ENCODE results near the gene CCR6.

CCR6 gene

GRCh38 chr6:167119670-167120582, 3.0 kb upstream of the CCR6 start:
- no peak for DNase-seq (ENCODE audit: low read depth in 2 of 3, low spot score in 2 of 3)

GRCh38 chr6:167120583-167120903, 2.4 kb upstream of the CCR6 start:
- DNase-seq (ENCODE audit: low read depth in 2 of 3, low spot score in 2 of 3) = no peak

GRCh38 chr6:167121335-167121841, 1.5 kb upstream of the CCR6 start:
- no peak for DNase-seq (ENCODE audit: low read depth in 2 of 3, low spot score in 2 of 3)

GRCh38 chr6:167122041-167122826, 662 bp upstream of the CCR6 start:
- no peak for DNase-seq (ENCODE audit: low read depth in 2 of 3, low spot score in 2 of 3)

- no peak for DNase-seq (ENCODE audit: low read depth in 2 of 3, low spot score in 2 of 3)
Observed at GRCh38 chr6:167124753-167125152, 1.9 kb downstream of the CCR6 start.

- DNase-seq (ENCODE audit: low read depth in 2 of 3, low spot score in 2 of 3) = no peak
Observed at GRCh38 chr6:167125410-167125809, 2.5 kb downstream of the CCR6 start.

- no peak for DNase-seq (ENCODE audit: low read depth in 2 of 3, low spot score in 2 of 3)
Observed at GRCh38 chr6:167125855-167126349, 3.0 kb downstream of the CCR6 start.

- no peak for DNase-seq (ENCODE audit: low read depth in 2 of 3, low spot score in 2 of 3)
Observed at GRCh38 chr6:167127785-167128531, 5.1 kb downstream of the CCR6 start.

GRCh38 chr6:167129159-167129558, 6.3 kb downstream of the CCR6 start:
- DNase-seq (ENCODE audit: low read depth in 2 of 3, low spot score in 2 of 3) = no peak

- DNase-seq (ENCODE audit: low read depth in 2 of 3, low spot score in 2 of 3) = no peak
Observed at GRCh38 chr6:167129562-167129961, 6.7 kb downstream of the CCR6 start.

GRCh38 chr6:167130008-167130677, 7.2 kb downstream of the CCR6 start:
- no peak for DNase-seq (ENCODE audit: low read depth in 2 of 3, low spot score in 2 of 3)

- DNase-seq (ENCODE audit: low read depth in 2 of 3, low spot score in 2 of 3) = no peak
Observed at GRCh38 chr6:167130712-167131684, 8.1 kb downstream of the CCR6 start.

- no peak for DNase-seq (ENCODE audit: low read depth in 2 of 3, low spot score in 2 of 3)
Observed at GRCh38 chr6:167134448-167135328, 11.8 kb downstream of the CCR6 start.

GRCh38 chr6:167136376-167136775, 13.5 kb downstream of the CCR6 start:
- DNase-seq (ENCODE audit: low read depth in 2 of 3, low spot score in 2 of 3) = no peak

- no peak for DNase-seq (ENCODE audit: low read depth in 2 of 3, low spot score in 2 of 3)
Observed at GRCh38 chr6:167137081-167137480, 14.2 kb downstream of the CCR6 start.

- DNase-seq (ENCODE audit: low read depth in 2 of 3, low spot score in 2 of 3) = no peak
Observed at GRCh38 chr6:167137881-167138280, 15.0 kb downstream of the CCR6 start.

- DNase-seq (ENCODE audit: low read depth in 2 of 3, low spot score in 2 of 3) = no peak
Observed at GRCh38 chr6:167139761-167140160, 16.9 kb downstream of the CCR6 start.
